Right kidney (tissue), 1 donor: ENCODE data around the gene ADPRHL1.

Experiments
- DNase-seq: peaks from one replicate; pipeline ENCODE4 v3.0.0-alpha.2; 2016

The ADPRHL1 gene

GRCh38 chr13:113431171-113431570, 22.1 kb downstream of the ADPRHL1 start:
- no peak for DNase-seq

- no peak for DNase-seq
Observed at GRCh38 chr13:113430378-113431110, 22.7 kb downstream of the ADPRHL1 start.

GRCh38 chr13:113429608-113429985, 23.7 kb downstream of the ADPRHL1 start:
- DNase-seq, result no peak

- DNase-seq, result no peak
Observed at GRCh38 chr13:113428871-113429607, 24.2 kb downstream of the ADPRHL1 start.

GRCh38 chr13:113428469-113428865, 24.8 kb downstream of the ADPRHL1 start:
- no peak for DNase-seq

- no peak for DNase-seq
Observed at GRCh38 chr13:113427562-113428468, 25.5 kb downstream of the ADPRHL1 start.

- DNase-seq, result no peak
Observed at GRCh38 chr13:113426591-113426986, 26.7 kb downstream of the ADPRHL1 start.

GRCh38 chr13:113425941-113426590, 27.2 kb downstream of the ADPRHL1 start:
- no peak for DNase-seq

GRCh38 chr13:113423520-113424163, 29.6 kb downstream of the ADPRHL1 start:
- no peak for DNase-seq

- no peak for DNase-seq
Observed at GRCh38 chr13:113422807-113423519, 30.3 kb downstream of the ADPRHL1 start.

GRCh38 chr13:113421673-113422270, 31.5 kb downstream of the ADPRHL1 start:
- DNase-seq, result no peak

- no peak for DNase-seq
Observed at GRCh38 chr13:113420833-113421600, 32.3 kb downstream of the ADPRHL1 start.

GRCh38 chr13:113420232-113420631, 33.1 kb downstream of the ADPRHL1 start:
- no peak for DNase-seq

GRCh38 chr13:113419531-113420193, 33.6 kb downstream of the ADPRHL1 start:
- no peak for DNase-seq

- no peak for DNase-seq
Observed at GRCh38 chr13:113418722-113419049, 34.6 kb downstream of the ADPRHL1 start.

GRCh38 chr13:113417836-113418721, 35.2 kb downstream of the ADPRHL1 start:
- DNase-seq, result no peak

- no peak for DNase-seq
Observed at GRCh38 chr13:113417008-113417751, 36.1 kb downstream of the ADPRHL1 start.

GRCh38 chr13:113415825-113416224, 37.5 kb downstream of the ADPRHL1 start:
- DNase-seq, result no peak
